SK-N-SH (cell line): Measurements from ENCODE around the gene DNAJB6.

Source experiments
- CTCF ChIP-seq: fragments of 200-600 bp; sonication (generic); IDR thresholded peaks from 2 replicates; pipeline ENCODE4 v1.6.1; 2017; ENCODE audit warnings: antibody characterized with exemption, mild to moderate bottlenecking, moderate library complexity
- EP300 ChIP-seq, 2 experiments: IDR thresholded peaks; 2 replicates each; pipeline versions ENCODE4 v1.4.0 to v1.6.1; 2012; ENCODE audit warnings: borderline replicate concordance in 1 of 2, low read depth in 1 of 2, low read length in 1 of 2
- EZH2phosphoT487 ChIP-seq: fragments of 200-600 bp; sonication (generic); IDR thresholded peaks from 2 replicates; pipeline ENCODE4 v1.6.1; 2017; ENCODE audit warnings: low read depth, mixed run types, mild to moderate bottlenecking, antibody characterized with exemption, moderate library complexity, borderline replicate concordance
- FOXM1 ChIP-seq: IDR thresholded peaks from 2 replicates; pipeline ENCODE4 v1.4.0; 2012; ENCODE audit warnings: low read depth, mild to moderate bottlenecking
- NRF1 ChIP-seq: IDR thresholded peaks from 2 replicates; pipeline ENCODE4 v1.6.1; 2012; ENCODE audit warnings: low read depth, mild to moderate bottlenecking, low read length
- PBX3 ChIP-seq: IDR thresholded peaks from 2 replicates; pipeline ENCODE4; 2012
- RAD21 ChIP-seq: IDR thresholded peaks from 2 replicates; pipeline ENCODE4 v1.6.1; 2012; ENCODE audit warnings: mild to moderate bottlenecking, low read length
- TAF1 ChIP-seq: IDR thresholded peaks from 2 replicates; pipeline ENCODE4 v1.6.1; 2012; ENCODE audit warnings: low read depth, mild to moderate bottlenecking, low read length, moderate library complexity, borderline replicate concordance
- TEAD4 ChIP-seq: IDR thresholded peaks from 2 replicates; pipeline ENCODE4 v1.4.0; 2012; ENCODE audit warnings: mild to moderate bottlenecking, borderline replicate concordance; ENCODE audit not compliant: insufficient read depth

- TF ChIP-seq CTCF (no peak), NRF1 (no peak), FOXM1 (no peak), EP300 (IDR thresholded peaks at IDR 0.05; ENCODE audit: borderline replicate concordance in 1 of 2, low read depth in 1 of 2, low read length in 1 of 2) (no peak), EZH2phosphoT487 (no peak), RAD21 (no peak), TEAD4 (no peak), TAF1 (no peak), PBX3 (no peak)
Measured at GRCh38 chr7:157429680-157430224, 92.9 kb downstream of the DNAJB6 start.
